Ovary (tissue), 9 donors: Measurements from ENCODE around the gene CHST12. TPM values are rescaled to one million over a fixed set of nuclear protein-coding genes. Genes with fewer than 3 reads are reported as not detected.

ENCODE experiments used
- DNase-seq, 5 donors: peaks; one replicate each; pipeline ENCODE4 v3.0.0-alpha.2; 2019 to 2020
- H3K27ac ChIP-seq, 2 donors: fragments of 200-600 bp; one replicate each; pipeline versions ENCODE4 v1.5.1 to v1.8.0; 2019 to 2022
- H3K27me3 ChIP-seq: fragments of 200-600 bp; one replicate; pipeline ENCODE4 v1.8.0; 2022
- H3K36me3 ChIP-seq: fragments of 200-600 bp; sonication (generic); one replicate; pipeline ENCODE4 v1.5.1; 2019
- H3K4me1 ChIP-seq: one replicate; pipeline ENCODE4 v1.8.1; 2013; ENCODE audit warnings: mild to moderate bottlenecking, moderate library complexity; ENCODE audit not compliant: insufficient read depth
- H3K4me3 ChIP-seq: fragments of 200-600 bp; sonication (generic); one replicate; pipeline ENCODE4 v1.5.1; 2017
- H3K9me3 ChIP-seq, 2 donors: fragments of 200-600 bp in 1 of 2; sonication (generic) in 1 of 2; one replicate each; pipeline versions ENCODE4 v1.5.1 to v1.8.1; 2013 to 2019; ENCODE audit warnings: mild to moderate bottlenecking in 1 of 2, moderate library complexity in 1 of 2
- CTCF ChIP-seq, 3 donors: fragments of 450-650 bp in 2 of 3; fragments of 200-600 bp in 1 of 3; IDR thresholded peaks; one replicate each; pipeline versions ENCODE4 v1.5.1 to v1.8.0; 2016 to 2022; ENCODE audit warnings: antibody characterized with exemption in 3 of 3, mild to moderate bottlenecking in 1 of 3
- EP300 ChIP-seq: sonication (generic); formaldehyde crosslinking; IDR thresholded peaks from one replicate; pipeline ENCODE4 v1.6.1; 2017; ENCODE audit warnings: antibody characterized with exemption
- POLR2A ChIP-seq: fragments of 450-650 bp; IDR thresholded peaks from one replicate; pipeline ENCODE4 v1.6.1; 2017; ENCODE audit warnings: antibody characterized with exemption, mild to moderate bottlenecking, moderate library complexity
- WGBS, 3 donors: extraction: QIAGEN DNeasy Blood & Tissue Kit in 1 of 3; methylation state at CpG; one replicate each; pipeline versions ENCODE4 v1.1.5 to v1.1.7; 2013 to 2017; 5-methylcytosine and 5-hydroxymethylcytosine counted together
- intact Hi-C, 4 donors: fragments of 100-400 bp; cut with DNase I; formaldehyde crosslinking; loops; one replicate each; pipeline versions ENCODE4 v1.11.0 to v1.15.1; 2022 to 2023
- polyA plus RNA-seq, 2 donors: library from polyadenylated mRNA; stranded (reverse); fragments of 200-250 nt in 1 of 2; fragments of 350-450 nt in 1 of 2; fragmentation: Illumina TruSeq in 1 of 2; extraction: RNeasy Lipid Tissue Mini Kit (QIAGEN cat#74804) in 1 of 2; gene quantifications; one replicate each; pipeline ENCODE4 v1.2.3, GENCODE V29; 2013 to 2014
- total RNA-seq, 7 donors: library from RNA; depleted of rRNA in 2 of 7; stranded (reverse); fragments of >200 nt in 2 of 7; fragmentation: NEBNext Ultra II Directional in 3 of 7; extraction: Animal tissue kit (Norgen Biotek cat#: 25700) in 3 of 7; gene quantifications; one replicate each; pipeline versions ENCODE4 v1.1.0 to v1.2.4, GENCODE V29; 2016 to 2023
- donor health status: DM: no; HTN: no; CAD: no; lungs with moderate emphysema.
- donor health status: DM: no; HTN: no; CAD: no.
- donor health status: Bipolar disorder and iron deficiency.
- donor health status: DM: yes; HTN: yes; CAD: no.
- donor health status: DM: no; HTN: no; CAD: no.
- donor health status: DM: yes; HTN: yes; CAD: no.

CHST12 gene
- total and polyA plus RNA-seq, 9 donors, result 3.9 to 21.7 (median 12.6) TPM

GRCh38 chr7:2470204-2471021 lies 67.0 kb downstream of the CHST12 start:
- no peak for DNase-seq
- H3K4me1 ChIP-seq, result peaks cover 2% of the 10 kb centered on the region
- intact Hi-C loops, result loop anchor here in 1 of 4 donors (10.0 kb wide), 1 partner anchor 104 kb away; no protein-coding TSS in a partner anchor
- no peaks in the 10 kb centered on the region for H3K9me3 ChIP-seq
- no peaks in the 10 kb centered on the region for H3K27me3 ChIP-seq
- TF ChIP-seq POLR2A, result no peak
- TF ChIP-seq EP300, result no peak
- TF ChIP-seq CTCF (IDR thresholded peaks at IDR 0.05), result no peak
- no peak overlapping the region for H3K27ac ChIP-seq
- no peaks in the 10 kb centered on the region for H3K36me3 ChIP-seq
- 67 to 71% (median 71%) methylated on average over 19 of the region's 19 CpGs for WGBS, 3 donors
- H3K4me3 ChIP-seq, result no peak overlapping the region

GRCh38 chr7:2471022-2471329 lies 67.6 kb downstream of the CHST12 start:
- TF ChIP-seq EP300 (no peak), POLR2A (no peak), CTCF (IDR thresholded peaks at IDR 0.05) (no peak)
- intact Hi-C loops, result loop anchor here in 1 of 4 donors (10.0 kb wide), 1 partner anchor 104 kb away; no protein-coding TSS in a partner anchor
- H3K9me3 ChIP-seq, result no peaks in the 10 kb centered on the region
- no peaks in the 10 kb centered on the region for H3K27me3 ChIP-seq
- no peak for DNase-seq
- H3K4me1 ChIP-seq, result peaks cover 2% of the 10 kb centered on the region
- no peak overlapping the region for H3K4me3 ChIP-seq
- 37 to 53% (median 45%) methylated on average over 5 of the region's 5 CpGs for WGBS, 3 donors
- H3K27ac ChIP-seq, result no peak overlapping the region
- H3K36me3 ChIP-seq, result no peaks in the 10 kb centered on the region

GRCh38 chr7:2471396-2471795 lies 68.0 kb downstream of the CHST12 start:
- Histone ChIP-seq H3K36me3 (no peaks in the 10 kb centered on the region), H3K9me3 (no peaks in the 10 kb centered on the region), H3K4me3 (no peak overlapping the region), H3K4me1 (peaks cover 2% of the 10 kb centered on the region), H3K27me3 (no peaks in the 10 kb centered on the region), H3K27ac (no peak overlapping the region)
- WGBS, 3 donors, result 16 to 23% (median 21%) methylated on average over 16 to 17 of the region's 17 CpGs
- intact Hi-C loops, result loop anchor here in 1 of 4 donors (10.0 kb wide), 1 partner anchor 103 kb away; no protein-coding TSS in a partner anchor
- DNase-seq, result no peak
- TF ChIP-seq EP300, result no peak
- TF ChIP-seq POLR2A, result no peak
- TF ChIP-seq CTCF (IDR thresholded peaks at IDR 0.05), result no peak

- H3K9me3 ChIP-seq, result no peaks in the 10 kb centered on the region
- H3K4me1 ChIP-seq, result peaks cover 2% of the 10 kb centered on the region
- WGBS, 3 donors, result 90 to 95% (median 94%) methylated on average over 6 of the region's 6 CpGs
- no peaks in the 10 kb centered on the region for H3K27me3 ChIP-seq
- no peak for TF ChIP-seq EP300
- TF ChIP-seq POLR2A, result no peak
- TF ChIP-seq CTCF (IDR thresholded peaks at IDR 0.05), result no peak
- DNase-seq, result no peak
- no peak overlapping the region for H3K4me3 ChIP-seq
- H3K36me3 ChIP-seq, result no peaks in the 10 kb centered on the region
- no peak overlapping the region for H3K27ac ChIP-seq
- intact Hi-C loops, result loop anchor here in 1 of 4 donors (10.0 kb wide), 1 partner anchor 102 kb away; no protein-coding TSS in a partner anchor
Observed at GRCh38 chr7:2472739-2473138, 69.3 kb downstream of the CHST12 start.
